ENCODE measurements around the gene SGCD. TPM values are rescaled to one million over a fixed set of nuclear protein-coding genes. Genes with fewer than 3 reads are reported as not detected.

Gene SGCD
- polyA plus RNA-seq, 1 donor (not counting 4 experiments of a cell fraction or from before 2014, with no cell fraction given): not detected

GRCh38 chr5:156624686-156625085, 297.7 kb downstream of the SGCD start:
- H3K9ac ChIP-seq (ENCODE audit: control insufficient read depth, extremely low read depth, insufficient read depth, low read length): no peak overlapping the region
- H3K36me3 ChIP-seq (ENCODE audit: control insufficient read depth in 2 of 2, extremely low read depth in 1 of 2, insufficient read depth in 2 of 2, low read length in 2 of 2): no peaks in the 10 kb centered on the region
- TF ChIP-seq CTCF (optimal IDR thresholded peaks at IDR 0.05 in 1 of 3, IDR thresholded peaks at IDR 0.05 in 1 of 3, conservative IDR thresholded peaks at IDR 0.05 in 1 of 3; ENCODE audit: extremely low read depth in 1 of 3, insufficient read depth in 2 of 3, low read length in 3 of 3) (no peak), EZH2 (IDR thresholded peaks at IDR 0.05; ENCODE audit: low read length) (no peak)
- H3K79me2 ChIP-seq (ENCODE audit: control insufficient read depth, insufficient read depth, low read length): no peaks in the 10 kb centered on the region
- H3K27ac ChIP-seq (ENCODE audit: control insufficient read depth, insufficient read depth, low read length): no peak overlapping the region
- H4K20me1 ChIP-seq (ENCODE audit: control insufficient read depth, extremely low read depth, insufficient read depth, low read length): no peaks in the 10 kb centered on the region
- no peak overlapping the region for H3K4me3 ChIP-seq (ENCODE audit: control insufficient read depth in 2 of 3, extremely low read depth in 1 of 3, insufficient read depth in 2 of 3, low read depth in 1 of 3, low read length in 3 of 3)
- dilution Hi-C loops (cut with MboI; ENCODE audit: extremely low pct_ligation_motif_present, low sequenced_read_pairs): no loop called here
- no peak for FAIRE-seq
- H2AFZ ChIP-seq (ENCODE audit: control insufficient read depth, low read length): no peak overlapping the region
- DNase-seq (ENCODE audit: low read depth, low spot score): no peak
- no peaks in the 10 kb centered on the region for H3K9me3 ChIP-seq (ENCODE audit: control insufficient read depth, low read depth, low read length)
- no peaks in the 10 kb centered on the region for H3K27me3 ChIP-seq (ENCODE audit: control insufficient read depth, extremely low read depth, insufficient read depth, low read length)
- no peaks in the 10 kb centered on the region for H3K4me1 ChIP-seq (ENCODE audit: control insufficient read depth, extremely low read depth, insufficient read depth, low read length)
- no peak overlapping the region for H3K4me2 ChIP-seq (ENCODE audit: control insufficient read depth, extremely low read depth, insufficient read depth, low read depth, low read length)
- H3K9me1 ChIP-seq (ENCODE audit: control insufficient read depth, extremely low read depth, insufficient read depth, low read length): no peaks in the 10 kb centered on the region

- Histone ChIP-seq H3K9me1 (ENCODE audit: control insufficient read depth, extremely low read depth, insufficient read depth, low read length) (no peaks in the 10 kb centered on the region), H3K4me1 (ENCODE audit: control insufficient read depth, extremely low read depth, insufficient read depth, low read length) (no peaks in the 10 kb centered on the region), H3K4me2 (ENCODE audit: control insufficient read depth, extremely low read depth, insufficient read depth, low read depth, low read length) (no peak overlapping the region), H4K20me1 (ENCODE audit: control insufficient read depth, extremely low read depth, insufficient read depth, low read length) (no peaks in the 10 kb centered on the region), H3K4me3 (ENCODE audit: control insufficient read depth in 2 of 3, extremely low read depth in 1 of 3, insufficient read depth in 2 of 3, low read depth in 1 of 3, low read length in 3 of 3) (no peak overlapping the region), H3K9ac (ENCODE audit: control insufficient read depth, extremely low read depth, insufficient read depth, low read length) (no peak overlapping the region), H3K9me3 (ENCODE audit: control insufficient read depth, low read depth, low read length) (no peaks in the 10 kb centered on the region), H3K79me2 (ENCODE audit: control insufficient read depth, insufficient read depth, low read length) (no peaks in the 10 kb centered on the region), H3K27me3 (ENCODE audit: control insufficient read depth, extremely low read depth, insufficient read depth, low read length) (no peaks in the 10 kb centered on the region), H3K27ac (ENCODE audit: control insufficient read depth, insufficient read depth, low read length) (no peak overlapping the region), H3K36me3 (ENCODE audit: control insufficient read depth in 2 of 2, extremely low read depth in 1 of 2, insufficient read depth in 2 of 2, low read length in 2 of 2) (no peaks in the 10 kb centered on the region), H2AFZ (ENCODE audit: control insufficient read depth, low read length) (no peak overlapping the region)
- dilution Hi-C loops (cut with MboI; ENCODE audit: extremely low pct_ligation_motif_present, low sequenced_read_pairs): no loop called here
- TF ChIP-seq EZH2 (IDR thresholded peaks at IDR 0.05; ENCODE audit: low read length) (no peak), CTCF (optimal IDR thresholded peaks at IDR 0.05 in 1 of 3, IDR thresholded peaks at IDR 0.05 in 1 of 3, conservative IDR thresholded peaks at IDR 0.05 in 1 of 3; ENCODE audit: extremely low read depth in 1 of 3, insufficient read depth in 2 of 3, low read length in 3 of 3) (no peak)
- DNase-seq (ENCODE audit: low read depth, low spot score) (no peak), FAIRE-seq (no peak)
Measured at GRCh38 chr5:156628421-156628820, 301.5 kb downstream of the SGCD start.
